GM04503 (cell line): ENCODE data around the gene PAPPA.

ENCODE experiments used
- DNase-seq: peaks from one replicate; pipeline ENCODE4 v3.0.0-alpha.2; 2012; ENCODE audit warnings: low read depth

PAPPA gene

DNA sequence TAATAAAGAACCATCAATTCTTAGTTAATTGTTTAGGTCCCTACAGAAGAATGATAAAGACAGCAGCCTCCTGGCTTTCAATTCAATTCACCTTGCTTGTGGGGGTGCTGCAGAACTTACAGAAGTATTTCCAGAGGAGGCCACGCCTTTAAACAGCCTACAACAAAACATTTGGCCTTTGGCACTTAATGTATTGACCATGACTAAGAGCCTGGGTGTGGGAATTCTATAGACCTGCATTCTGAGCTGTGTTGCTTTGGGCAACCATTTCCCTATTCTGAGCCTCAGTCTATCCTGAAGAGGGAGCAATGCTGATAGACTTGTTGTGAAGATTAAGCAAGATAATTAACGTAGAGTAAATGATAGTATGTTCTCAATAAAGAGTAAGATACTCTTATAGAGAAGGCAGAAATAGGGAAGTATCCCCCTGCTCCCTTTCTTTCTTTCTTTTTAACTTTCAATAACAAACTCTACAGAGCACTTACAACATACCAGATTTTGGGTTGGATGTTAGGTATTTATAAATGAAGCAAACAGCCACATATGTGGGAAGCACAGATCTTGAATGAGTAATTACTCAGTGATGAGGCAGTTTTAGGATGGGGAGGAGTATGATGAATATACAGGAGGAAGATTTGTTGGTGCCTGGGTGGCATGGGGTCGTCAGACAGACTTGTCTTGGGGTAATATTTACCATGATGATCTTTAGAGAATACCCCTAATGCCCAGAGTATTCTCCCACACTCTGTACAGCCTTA, 28.4 kb downstream of the PAPPA start:
- DNase-seq: no peak

DNA sequence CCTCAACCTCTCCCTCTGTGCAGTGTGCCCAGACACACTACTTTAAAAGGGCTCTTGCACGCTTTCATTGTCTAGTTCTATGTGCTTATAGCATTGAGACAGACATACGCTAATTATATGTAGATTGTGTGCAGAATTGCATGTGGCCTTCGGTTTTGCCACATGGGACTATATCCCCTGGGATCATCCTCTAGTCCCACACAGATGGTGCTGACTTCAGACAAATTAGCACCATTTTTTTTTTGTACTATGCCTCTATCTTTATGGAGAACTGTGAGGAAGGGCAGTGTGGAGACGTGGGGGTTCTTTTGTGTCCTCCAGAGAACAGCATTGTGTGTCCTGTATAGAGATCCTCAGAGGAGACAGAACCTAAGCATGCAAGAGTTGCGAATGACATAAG, 29.3 kb downstream of the PAPPA start:
- no peak for DNase-seq

- no peak for DNase-seq
Measured at GRCh38 chr9:116187570-116188170, 34.1 kb downstream of the PAPPA start.

DNA sequence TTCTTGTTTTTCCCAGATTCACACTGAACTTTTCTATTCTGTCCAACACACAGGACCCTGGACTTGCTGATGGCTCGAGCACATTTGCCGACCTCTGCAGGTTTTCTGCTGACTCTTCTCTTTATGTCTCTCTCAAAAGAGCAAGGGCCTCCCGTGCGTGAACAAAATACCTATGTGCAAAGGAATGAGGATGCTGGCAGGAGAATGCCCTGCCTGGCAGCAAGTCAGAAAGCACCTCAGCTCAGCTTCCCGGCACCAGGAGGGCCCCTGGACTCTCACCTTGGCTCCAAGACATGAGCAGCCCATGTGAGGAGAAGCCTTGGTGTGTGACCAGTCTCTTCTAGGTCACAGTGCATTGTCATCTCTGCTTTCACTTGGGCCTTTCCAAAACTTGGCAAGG, 36.1 kb downstream of the PAPPA start:
- DNase-seq: no peak

DNA sequence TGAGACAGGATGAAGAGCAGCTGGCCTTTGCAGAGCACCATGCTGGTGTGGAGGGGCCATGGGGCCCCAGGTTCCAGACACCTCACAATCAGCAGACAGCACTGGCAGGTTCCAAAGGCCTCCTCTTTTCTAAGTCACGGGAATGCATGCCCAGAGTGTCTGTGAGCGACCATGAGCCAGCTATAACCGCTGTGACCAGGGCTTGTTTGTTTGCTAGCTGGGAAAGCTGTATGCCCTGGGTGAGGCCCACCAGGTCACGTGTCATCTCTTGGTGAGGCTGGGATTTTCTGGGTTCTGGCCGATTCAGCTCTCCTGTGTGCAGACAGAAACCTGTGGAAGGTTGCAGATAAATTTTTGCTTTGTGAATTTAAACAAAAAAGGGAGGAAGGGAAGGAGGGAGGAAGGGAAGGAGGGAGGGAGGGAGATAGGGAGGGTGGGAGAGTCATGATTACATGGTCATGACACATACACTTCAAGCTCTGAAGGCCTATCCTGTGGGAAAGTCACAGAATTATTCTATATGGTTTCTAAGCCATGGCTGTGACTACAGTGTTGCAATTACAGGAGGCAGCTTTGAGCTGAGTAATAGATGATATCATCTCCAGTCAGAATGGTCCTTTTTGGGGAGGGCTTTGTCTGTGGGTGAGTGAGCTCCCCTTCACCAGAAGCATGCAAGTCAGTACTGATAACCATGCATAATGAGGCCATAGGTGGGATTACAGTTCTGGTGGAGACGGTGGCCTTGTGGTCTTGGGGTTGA, 37.2 kb downstream of the PAPPA start:
- no peak for DNase-seq

GRCh38 chr9:116191576-116192415, 38.2 kb downstream of the PAPPA start:
- DNase-seq: no peak

DNA sequence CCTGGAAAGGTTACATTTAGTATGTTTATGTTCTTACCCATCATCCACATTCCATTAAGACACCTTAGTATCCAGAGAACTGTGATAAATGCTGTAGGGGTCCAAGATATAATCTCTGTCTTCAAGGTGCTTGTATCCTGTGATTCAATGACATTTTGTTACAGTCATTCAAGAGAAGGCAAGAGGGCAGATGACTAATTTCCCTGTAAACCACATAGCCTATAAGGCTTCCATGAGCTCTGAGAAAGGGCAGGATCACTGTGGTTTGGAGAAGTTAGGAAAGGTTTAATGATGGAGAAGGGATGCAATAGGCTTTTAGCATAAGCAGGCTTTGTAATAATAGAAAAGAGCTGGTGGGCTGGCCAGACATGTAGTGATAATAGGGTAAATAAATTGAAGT, 40.0 kb downstream of the PAPPA start:
- DNase-seq: peak; percentile 58

DNA sequence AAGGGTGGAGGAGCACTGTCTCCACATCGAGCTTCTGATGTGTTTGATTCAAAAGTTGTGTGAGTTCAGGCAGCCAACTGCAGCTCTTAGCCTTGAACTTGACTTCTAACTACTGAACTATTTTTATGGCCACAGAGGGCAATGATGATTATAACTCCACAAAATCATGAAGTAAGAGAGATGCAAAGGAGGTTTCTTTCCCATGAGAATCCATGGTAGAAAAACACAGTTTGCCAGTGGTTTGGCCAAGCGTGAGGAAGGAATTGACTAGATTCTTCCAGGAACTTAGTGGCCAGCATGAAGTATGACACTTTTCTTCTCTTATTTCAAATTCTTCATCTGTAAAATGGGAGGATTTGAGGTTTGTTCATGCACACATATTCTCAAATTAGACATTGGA, 43.2 kb downstream of the PAPPA start:
- no peak for DNase-seq

- DNase-seq: no peak
Measured at GRCh38 chr9:116198344-116198743, 44.8 kb downstream of the PAPPA start.

DNA sequence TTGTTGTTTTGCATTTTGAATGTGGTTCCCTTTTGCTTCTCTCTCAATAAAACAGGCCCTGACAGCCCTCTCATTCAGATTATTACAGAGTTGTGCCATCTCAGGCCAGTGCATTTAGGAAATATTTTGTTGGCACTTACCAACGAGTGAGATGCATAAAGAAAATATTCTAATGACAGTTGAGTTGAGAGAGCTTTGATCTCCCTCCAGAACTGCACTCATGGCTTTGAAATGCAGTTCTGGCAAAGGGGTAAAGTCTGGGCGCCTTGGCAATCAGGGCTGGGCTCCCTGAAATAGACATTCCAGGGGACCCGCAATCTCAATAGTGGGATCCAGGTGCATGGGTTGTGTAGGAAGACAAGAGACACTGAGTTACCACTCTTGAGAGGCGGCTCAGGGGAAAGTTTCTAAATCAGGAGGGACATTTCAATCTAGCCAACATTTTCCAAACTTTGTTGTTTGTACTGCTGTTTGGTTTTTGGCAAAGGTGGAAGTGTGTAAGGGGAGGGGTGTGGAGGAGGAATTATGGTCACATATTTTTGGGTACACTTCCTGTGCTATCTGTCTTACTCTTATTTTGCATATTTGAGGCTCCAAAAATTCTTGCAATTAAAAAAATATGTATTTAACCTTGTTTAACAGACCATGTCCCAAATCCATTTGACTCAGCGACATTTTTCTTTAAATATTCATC, 48.8 kb downstream of the PAPPA start:
- peak; percentile 42 for DNase-seq

- DNase-seq: no peak
Measured at GRCh38 chr9:116204252-116204882, 50.8 kb downstream of the PAPPA start.

DNA sequence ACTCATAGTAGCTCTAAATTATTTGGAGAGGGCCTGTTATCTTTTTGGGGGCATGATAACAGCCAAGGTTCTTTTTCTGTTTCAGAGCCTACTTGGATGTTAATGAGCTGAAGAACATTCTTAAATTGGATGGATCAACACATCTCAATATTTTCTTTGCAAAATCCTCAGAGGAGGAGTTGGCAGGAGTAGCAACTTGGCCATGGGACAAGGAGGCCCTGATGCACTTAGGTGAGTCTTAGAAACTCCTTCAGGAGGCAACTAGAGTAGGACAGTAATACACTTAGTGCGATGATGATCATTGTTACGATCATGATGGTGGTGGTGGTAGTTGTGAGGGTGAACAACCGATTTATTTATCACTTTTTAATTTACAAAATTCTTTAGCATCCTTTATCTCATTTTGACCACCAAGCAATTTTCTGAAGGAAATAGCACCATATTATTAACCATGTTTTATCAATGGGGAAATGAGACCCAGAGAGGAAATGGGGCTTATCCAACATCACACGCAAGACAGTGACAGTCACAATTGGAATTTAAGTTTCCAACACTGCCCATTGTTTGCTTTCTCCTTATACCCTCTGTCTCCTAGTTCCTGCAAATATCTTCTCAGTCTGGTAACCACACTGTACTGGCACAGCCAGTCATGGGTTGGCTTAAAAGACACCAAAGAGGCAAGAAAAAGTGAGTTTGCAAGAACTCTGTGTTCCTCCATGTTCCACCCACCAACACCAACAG, 54.0 kb downstream of the PAPPA start:
- peak; percentile 15 for DNase-seq

DNA sequence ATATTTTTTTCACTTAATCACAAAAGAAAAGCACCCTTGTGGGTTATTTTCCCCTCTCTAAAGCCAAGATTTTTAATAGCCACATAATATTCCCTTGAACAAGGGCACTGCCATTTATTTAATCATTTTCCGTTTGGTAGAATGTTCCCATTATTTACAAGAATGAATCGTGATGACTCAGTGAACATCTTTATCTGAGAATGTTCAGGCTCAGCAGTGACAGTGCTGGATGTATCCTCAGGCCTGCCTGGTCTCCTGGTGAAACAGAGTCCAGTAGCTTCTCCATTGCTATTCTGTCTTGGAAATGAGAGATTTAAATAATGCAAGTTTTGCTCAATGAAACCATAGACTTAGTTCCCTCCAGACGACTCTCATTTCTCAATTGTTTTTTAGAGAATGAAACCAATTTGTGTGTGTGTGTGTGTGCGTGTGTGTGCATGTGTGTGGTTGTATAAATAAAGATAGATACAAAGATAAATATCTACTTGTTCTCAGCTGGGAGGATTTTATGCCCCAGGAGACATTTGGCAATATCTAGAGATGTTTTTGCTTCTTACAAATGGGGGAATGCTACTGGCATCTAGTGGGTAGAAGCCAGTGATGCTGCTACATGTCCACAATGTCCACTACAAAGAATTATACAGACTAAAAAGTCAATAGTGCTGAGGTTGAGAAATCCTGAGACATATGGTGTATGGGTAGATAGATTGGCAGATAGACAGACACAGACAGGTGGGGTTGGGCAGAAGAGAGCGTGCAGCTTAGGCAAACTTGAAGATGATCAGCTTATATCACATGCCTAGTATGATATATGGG, 55.0 kb downstream of the PAPPA start:
- no peak for DNase-seq

- no peak for DNase-seq
Measured at GRCh38 chr9:116209414-116210116, 56.0 kb downstream of the PAPPA start.

DNA sequence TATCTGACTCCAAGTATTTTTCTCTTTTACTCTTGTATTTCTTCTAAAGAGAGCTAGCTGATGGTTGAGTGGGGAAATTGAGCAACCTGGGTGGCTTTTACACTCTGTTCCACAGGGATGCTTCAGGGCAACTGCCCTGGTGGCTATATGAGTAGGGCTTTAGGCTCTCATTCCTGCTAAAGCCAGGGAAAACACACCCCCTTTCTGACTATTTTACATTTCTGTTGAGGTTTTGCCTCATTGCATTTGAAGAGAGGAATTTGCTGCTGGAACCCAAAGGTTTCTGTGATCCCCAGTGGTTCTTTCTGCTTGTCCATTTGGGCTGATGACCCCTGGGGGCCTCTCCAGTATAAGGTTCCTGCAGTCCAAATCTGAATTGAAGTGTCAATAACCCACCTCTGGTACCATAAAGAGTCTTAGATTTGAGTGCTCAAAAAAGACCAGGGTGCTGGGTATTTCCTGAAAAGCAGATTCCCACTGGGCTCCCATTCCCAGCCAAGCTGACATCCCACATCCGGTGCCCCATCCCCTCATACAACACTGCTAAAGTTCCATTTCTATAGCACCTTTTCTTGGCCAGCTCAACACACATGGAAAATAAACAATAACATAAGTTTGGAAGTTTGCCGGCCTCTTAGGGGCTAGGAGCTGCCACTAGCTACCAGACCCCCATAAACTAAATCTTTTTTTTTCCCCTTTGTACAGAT, 59.5 kb downstream of the PAPPA start:
- DNase-seq: no peak

GRCh38 chr9:116213693-116214047, 60.1 kb downstream of the PAPPA start:
- no peak for DNase-seq

- no peak for DNase-seq
Measured at GRCh38 chr9:116218399-116218798, 64.8 kb downstream of the PAPPA start.

DNA sequence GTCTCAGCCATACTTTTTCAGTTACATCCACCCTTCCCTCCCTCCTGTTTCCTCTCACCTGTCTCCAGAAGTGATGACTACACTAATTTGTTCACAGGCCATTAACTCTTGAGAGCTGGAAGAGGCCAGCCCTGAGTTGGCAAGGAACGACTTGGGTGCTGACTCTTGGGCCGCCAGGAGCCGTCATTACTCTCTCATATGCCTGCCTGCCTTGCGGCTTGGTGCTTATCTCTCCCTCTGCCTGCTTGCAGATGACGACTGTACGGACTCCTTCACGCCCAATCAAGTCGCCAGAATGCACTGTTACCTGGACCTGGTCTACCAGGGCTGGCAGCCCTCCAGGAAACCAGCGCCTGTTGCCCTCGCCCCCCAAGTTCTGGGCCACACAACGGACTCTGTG, 66.1 kb downstream of the PAPPA start:
- no peak for DNase-seq
